ENCODE results near the gene ITGB7.
A peak's percentile ranks its signal among the peaks of the same experiment; 100 is the strongest.

Gene ITGB7

DNA sequence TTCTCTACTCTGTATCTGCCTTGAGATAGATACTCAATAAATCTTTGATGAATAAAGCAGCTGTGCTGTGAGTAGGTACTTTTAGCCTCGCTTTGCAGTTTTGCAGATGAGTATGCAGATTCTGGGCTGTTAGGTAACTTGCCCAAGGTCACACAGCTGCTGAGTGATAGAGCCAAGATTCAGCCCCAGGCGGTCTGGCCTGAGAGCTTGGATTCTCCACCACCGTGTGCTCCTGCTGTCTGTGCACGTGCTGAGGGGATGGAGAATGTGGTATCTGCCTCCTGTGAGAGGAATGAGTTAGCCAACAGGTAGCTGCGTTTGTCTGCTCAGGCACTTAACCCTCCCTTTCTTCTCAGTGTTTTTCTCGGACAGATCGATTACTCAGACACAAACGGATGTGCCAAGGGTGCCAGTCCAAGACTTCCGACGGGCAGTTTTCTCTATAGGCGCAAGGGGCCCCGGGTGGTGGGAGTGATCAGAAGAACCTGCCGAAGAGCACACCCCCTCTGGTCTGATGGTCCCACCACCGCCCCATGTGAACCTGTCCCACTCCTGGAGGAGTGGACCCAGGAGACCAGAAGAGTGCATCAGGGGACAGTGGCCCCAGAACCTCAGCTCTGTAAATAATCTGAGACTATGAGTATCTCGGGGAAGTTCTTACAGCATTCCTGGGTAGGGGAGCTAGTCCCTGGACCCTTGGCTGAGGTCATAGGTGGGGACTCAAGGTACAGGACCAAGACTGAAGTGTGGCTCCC, 19.7 kb downstream of the ITGB7 start (continued):
- TF ChIP-seq, protein P1, sequence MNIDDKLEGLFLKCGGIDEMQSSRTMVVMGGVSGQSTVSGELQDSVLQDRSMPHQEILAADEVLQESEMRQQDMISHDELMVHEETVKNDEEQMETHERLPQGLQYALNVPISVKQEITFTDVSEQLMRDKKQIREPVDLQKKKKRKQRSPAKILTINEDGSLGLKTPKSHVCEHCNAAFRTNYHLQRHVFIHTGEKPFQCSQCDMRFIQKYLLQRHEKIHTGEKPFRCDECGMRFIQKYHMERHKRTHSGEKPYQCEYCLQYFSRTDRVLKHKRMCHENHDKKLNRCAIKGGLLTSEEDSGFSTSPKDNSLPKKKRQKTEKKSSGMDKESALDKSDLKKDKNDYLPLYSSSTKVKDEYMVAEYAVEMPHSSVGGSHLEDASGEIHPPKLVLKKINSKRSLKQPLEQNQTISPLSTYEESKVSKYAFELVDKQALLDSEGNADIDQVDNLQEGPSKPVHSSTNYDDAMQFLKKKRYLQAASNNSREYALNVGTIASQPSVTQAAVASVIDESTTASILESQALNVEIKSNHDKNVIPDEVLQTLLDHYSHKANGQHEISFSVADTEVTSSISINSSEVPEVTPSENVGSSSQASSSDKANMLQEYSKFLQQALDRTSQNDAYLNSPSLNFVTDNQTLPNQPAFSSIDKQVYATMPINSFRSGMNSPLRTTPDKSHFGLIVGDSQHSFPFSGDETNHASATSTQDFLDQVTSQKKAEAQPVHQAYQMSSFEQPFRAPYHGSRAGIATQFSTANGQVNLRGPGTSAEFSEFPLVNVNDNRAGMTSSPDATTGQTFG (tag by site-specific recombination; IDR thresholded peaks at IDR 0.05; ENCODE audit: borderline replicate concordance), result no peak

DNA sequence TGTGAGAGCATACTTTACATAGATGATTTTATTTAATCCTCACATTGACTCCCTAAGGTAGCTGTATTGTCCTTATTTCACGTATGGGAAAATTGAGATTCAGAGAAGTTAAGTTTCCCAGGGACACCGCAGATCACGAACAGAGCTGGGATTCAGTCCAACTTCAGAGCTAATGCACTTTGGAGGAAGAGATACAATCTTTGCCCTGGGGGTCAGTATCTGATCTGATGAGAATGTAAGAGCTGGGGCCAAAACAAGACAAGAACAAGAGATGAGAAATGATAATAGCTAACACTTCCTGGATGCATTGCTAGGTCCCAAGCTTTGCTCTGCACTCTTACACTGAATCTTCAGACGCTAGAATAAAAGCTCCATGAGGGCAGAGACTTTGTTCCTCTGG, 20.3 kb downstream of the ITGB7 start:
- Histone ChIP-seq H3K4me3 (ENCODE audit: low read depth, low read length) (no peak overlapping the region), H3K36me3 (ENCODE audit: control insufficient read depth in 2 of 2, insufficient read depth in 1 of 2, low read length in 2 of 2) (peaks cover 23 to 84% of the 10 kb centered on the region in 2 experiments), H3K4me1 (ENCODE audit: control insufficient read depth, insufficient read depth, low read length) (no peaks in the 10 kb centered on the region), H3K9me3 (ENCODE audit: control insufficient read depth, insufficient read depth, low read depth, low read length) (no peaks in the 10 kb centered on the region), H3K27ac (ENCODE audit: extremely low read depth, low read depth, low read length) (no peak overlapping the region)
- TF ChIP-seq, protein P2, sequence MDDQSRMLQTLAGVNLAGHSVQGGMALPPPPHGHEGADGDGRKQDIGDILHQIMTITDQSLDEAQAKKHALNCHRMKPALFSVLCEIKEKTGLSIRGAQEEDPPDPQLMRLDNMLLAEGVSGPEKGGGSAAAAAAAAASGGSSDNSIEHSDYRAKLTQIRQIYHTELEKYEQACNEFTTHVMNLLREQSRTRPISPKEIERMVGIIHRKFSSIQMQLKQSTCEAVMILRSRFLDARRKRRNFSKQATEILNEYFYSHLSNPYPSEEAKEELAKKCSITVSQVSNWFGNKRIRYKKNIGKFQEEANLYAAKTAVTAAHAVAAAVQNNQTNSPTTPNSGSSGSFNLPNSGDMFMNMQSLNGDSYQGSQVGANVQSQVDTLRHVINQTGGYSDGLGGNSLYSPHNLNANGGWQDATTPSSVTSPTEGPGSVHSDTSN (CRISPR knock-in tag; IDR thresholded peaks at IDR 0.05), result no peak
- no peak for TF ChIP-seq ZNF626 (tag by site-specific recombination; IDR thresholded peaks at IDR 0.05)
- no peak for TF ChIP-seq SP2 (tag by site-specific recombination; IDR thresholded peaks at IDR 0.05)
- ChIA-PET POLR2A (interaction anchor here (0.5 to 1.7 kb wide), 6 partner anchors 12 to 115 kb away, joined by 3 to 6 read pairs (median 4); partner anchors contain the start of gene SPRYD3), CTCF (interaction anchor here (0.6 to 7.5 kb wide), 6 partner anchors 12 to 121 kb away, joined by 3 to 94 read pairs (median 6); no protein-coding TSS in a partner anchor)

DNA sequence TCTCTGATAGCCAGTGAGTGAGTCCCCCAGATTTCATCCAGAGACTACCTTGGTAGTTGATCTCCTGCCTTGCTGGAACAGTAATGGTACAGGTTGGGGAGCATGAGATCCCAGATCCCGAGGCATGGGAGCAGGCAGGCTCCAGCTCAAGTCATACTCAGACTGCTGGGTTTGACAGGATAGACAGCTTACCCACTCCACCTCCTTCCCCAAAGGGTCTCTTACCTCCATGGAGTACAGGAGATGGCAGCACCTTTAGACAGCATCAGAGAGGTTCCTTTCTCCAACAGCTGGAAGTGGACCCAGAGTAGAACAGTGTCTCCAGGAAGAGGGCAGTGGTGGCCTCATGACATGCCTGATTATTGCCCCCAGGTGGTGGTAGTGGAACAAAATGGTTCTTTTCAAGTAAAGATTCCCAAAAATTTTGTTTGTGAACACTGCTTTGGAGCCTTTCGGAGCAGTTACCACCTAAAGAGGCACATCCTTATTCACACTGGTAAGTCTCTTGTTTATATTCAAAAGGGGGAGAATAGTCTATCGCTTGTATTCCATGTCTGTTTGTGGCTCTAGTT, 21.4 kb downstream of the ITGB7 start:
- Histone ChIP-seq H3K9me3 (ENCODE audit: control insufficient read depth, insufficient read depth, low read depth, low read length) (no peaks in the 10 kb centered on the region), H3K27ac (ENCODE audit: extremely low read depth, low read depth, low read length) (no peak overlapping the region), H3K36me3 (ENCODE audit: control insufficient read depth in 2 of 2, insufficient read depth in 1 of 2, low read length in 2 of 2) (peaks cover 23 to 77% of the 10 kb centered on the region in 2 experiments), H3K4me1 (ENCODE audit: control insufficient read depth, insufficient read depth, low read length) (no peaks in the 10 kb centered on the region), H3K4me3 (ENCODE audit: low read depth, low read length) (no peak overlapping the region)
- TF ChIP-seq SALL2 (tag by site-specific recombination; IDR thresholded peaks at IDR 0.05; ENCODE audit: borderline replicate concordance) (no peak), ZNF585B (tag by site-specific recombination; IDR thresholded peaks at IDR 0.05) (no peak), ZNF768 (tag by site-specific recombination; IDR thresholded peaks at IDR 0.05) (no peak), ZNF629 (tag by site-specific recombination; IDR thresholded peaks at IDR 0.05) (no peak)
- TF ChIP-seq, protein P3, sequence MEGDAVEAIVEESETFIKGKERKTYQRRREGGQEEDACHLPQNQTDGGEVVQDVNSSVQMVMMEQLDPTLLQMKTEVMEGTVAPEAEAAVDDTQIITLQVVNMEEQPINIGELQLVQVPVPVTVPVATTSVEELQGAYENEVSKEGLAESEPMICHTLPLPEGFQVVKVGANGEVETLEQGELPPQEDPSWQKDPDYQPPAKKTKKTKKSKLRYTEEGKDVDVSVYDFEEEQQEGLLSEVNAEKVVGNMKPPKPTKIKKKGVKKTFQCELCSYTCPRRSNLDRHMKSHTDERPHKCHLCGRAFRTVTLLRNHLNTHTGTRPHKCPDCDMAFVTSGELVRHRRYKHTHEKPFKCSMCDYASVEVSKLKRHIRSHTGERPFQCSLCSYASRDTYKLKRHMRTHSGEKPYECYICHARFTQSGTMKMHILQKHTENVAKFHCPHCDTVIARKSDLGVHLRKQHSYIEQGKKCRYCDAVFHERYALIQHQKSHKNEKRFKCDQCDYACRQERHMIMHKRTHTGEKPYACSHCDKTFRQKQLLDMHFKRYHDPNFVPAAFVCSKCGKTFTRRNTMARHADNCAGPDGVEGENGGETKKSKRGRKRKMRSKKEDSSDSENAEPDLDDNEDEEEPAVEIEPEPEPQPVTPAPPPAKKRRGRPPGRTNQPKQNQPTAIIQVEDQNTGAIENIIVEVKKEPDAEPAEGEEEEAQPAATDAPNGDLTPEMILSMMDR (tag by site-specific recombination; IDR thresholded peaks at IDR 0.05), result peak; percentile 36
- CTCF ChIA-PET, result interaction anchor here (0.6 to 1.4 kb wide), 9 partner anchors 9 to 1775 kb away, joined by 3 to 5 read pairs (median 3); partner anchors contain the start of gene ESPL1
- POLR2A ChIA-PET, result interaction anchor here (0.8 kb wide), 1 partner anchor 10 kb away, joined by 3 read pairs; no protein-coding TSS in a partner anchor

DNA sequence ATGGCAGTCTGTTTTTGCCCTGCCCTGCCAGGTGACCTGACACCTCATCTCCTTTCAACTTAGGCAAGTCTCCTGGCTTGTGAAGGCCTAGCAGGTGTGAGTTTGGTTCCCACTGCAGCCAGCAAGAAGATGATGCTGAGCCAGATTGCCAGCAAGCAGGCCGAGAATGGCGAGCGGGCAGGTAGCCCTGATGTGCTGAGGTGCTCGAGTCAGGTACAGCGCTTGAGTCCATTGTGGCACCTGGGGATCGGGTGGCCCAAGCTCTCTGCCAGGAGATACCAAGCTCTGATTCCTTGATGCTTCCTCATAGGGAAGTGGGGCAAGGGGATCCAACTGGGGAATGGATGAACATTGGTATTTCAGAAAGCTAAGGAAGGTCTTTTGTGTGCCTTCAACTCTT, 22.2 kb downstream of the ITGB7 start:
- TF ChIP-seq ZNF600 (tag by site-specific recombination; IDR thresholded peaks at IDR 0.05) (no peak), ZNF146 (tag by site-specific recombination; IDR thresholded peaks at IDR 0.05) (no peak), OSR2 (tag by site-specific recombination; IDR thresholded peaks at IDR 0.05) (no peak)
- Histone ChIP-seq H3K9me3 (ENCODE audit: control insufficient read depth, insufficient read depth, low read depth, low read length) (no peaks in the 10 kb centered on the region), H3K4me3 (ENCODE audit: low read depth, low read length) (no peak overlapping the region), H3K36me3 (ENCODE audit: control insufficient read depth in 2 of 2, insufficient read depth in 1 of 2, low read length in 2 of 2) (peaks cover 23 to 77% of the 10 kb centered on the region in 2 experiments), H3K27ac (ENCODE audit: extremely low read depth, low read depth, low read length) (no peak overlapping the region), H3K4me1 (ENCODE audit: control insufficient read depth, insufficient read depth, low read length) (0 out of 2 replicates have a peak, but pooled peaks cover under 1% of the 10 kb centered on the region)
- ChIA-PET POLR2A (interaction anchor here (0.8 to 0.9 kb wide), 2 partner anchors 8 to 11 kb away, joined by 3 to 6 read pairs; no protein-coding TSS in a partner anchor), CTCF (interaction anchor here (0.6 to 1.4 kb wide), 8 partner anchors 25 to 1776 kb away, joined by 3 to 5 read pairs (median 4); partner anchors contain the start of gene ESPL1)
